ENCODE measurements around the gene NPAT. TPM values are rescaled to one million over a fixed set of nuclear protein-coding genes. Genes with fewer than 3 reads are reported as not detected.

Gene NPAT
- total RNA-seq, 1 experiment from 2014 or later = 11.0 TPM

DNA sequence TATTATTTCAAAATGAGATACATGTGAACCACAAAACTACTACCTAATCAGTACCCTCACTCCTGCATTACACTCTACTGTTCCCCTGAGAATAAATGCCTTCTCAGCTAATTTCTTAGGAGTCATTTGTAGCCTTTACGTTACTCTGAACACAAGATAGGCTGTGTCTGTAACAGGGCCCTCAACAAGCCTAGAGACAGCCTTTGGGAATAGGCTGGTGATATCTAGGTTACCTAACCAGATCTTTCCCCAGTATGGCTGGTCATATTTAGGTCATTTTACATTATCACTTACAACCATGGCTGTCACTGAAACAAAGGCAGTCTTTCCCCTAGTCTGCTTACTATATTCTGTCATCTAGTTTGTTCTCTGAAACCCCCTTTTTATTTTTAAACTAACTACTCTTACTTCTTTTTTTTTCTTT, 14.6 kb upstream of the NPAT start:
- Mint-ChIP-seq H3K27me3 (ENCODE audit: insufficient read depth, unreplicated experiment) (no peaks in the 10 kb centered on the region), H3K27ac (ENCODE audit: low read depth, unreplicated experiment) (peak overlapping the region; percentile 6)

DNA sequence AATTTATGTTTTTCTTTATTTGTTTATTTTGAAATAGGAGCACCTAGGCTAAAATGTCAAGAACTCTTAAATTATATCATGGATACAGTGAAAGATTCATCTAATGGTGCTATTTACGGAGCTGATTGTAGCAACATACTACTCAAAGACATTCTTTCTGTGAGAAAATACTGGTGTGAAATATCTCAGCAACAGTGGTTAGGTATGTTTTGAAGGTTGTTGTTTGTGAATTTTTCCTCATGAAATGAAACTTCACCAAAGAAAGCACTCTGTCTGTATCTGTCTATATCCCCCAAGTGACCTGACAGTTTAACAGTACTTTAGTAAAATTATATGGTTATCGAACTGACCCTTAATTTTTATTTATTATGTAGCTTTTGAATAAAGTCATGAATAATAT, 13.2 kb upstream of the NPAT start:
- no peak overlapping the region for H3K27ac Mint-ChIP-seq (ENCODE audit: low read depth, unreplicated experiment)
- no peak overlapping the region for H3K4me3 Mint-ChIP-seq (ENCODE audit: unreplicated experiment)
- BruUV-seq (replicated peaks) = no TSS peak
- CTCF ChIA-PET = interaction anchor here (0.6 to 1.3 kb wide), 2 partner anchors 12 to 117 kb away, joined by 3 read pairs; no protein-coding TSS in a partner anchor
- peaks cover 7% of the 10 kb centered on the region for H3K4me1 Mint-ChIP-seq (ENCODE audit: insufficient read depth, unreplicated experiment)
- H3K9me3 Mint-ChIP-seq (ENCODE audit: unreplicated experiment) = no peaks in the 10 kb centered on the region
- H3K27me3 Mint-ChIP-seq (ENCODE audit: insufficient read depth, unreplicated experiment) = no peaks in the 10 kb centered on the region
- intact Hi-C loops (cut with micrococcal nuclease) = no loop called here
- no peak for DNase-seq (ENCODE audit: unreplicated experiment)
- H3K36me3 Mint-ChIP-seq (ENCODE audit: insufficient read depth, unreplicated experiment) = peaks cover 64% of the 10 kb centered on the region
- TF ChIP-seq, protein P1, sequence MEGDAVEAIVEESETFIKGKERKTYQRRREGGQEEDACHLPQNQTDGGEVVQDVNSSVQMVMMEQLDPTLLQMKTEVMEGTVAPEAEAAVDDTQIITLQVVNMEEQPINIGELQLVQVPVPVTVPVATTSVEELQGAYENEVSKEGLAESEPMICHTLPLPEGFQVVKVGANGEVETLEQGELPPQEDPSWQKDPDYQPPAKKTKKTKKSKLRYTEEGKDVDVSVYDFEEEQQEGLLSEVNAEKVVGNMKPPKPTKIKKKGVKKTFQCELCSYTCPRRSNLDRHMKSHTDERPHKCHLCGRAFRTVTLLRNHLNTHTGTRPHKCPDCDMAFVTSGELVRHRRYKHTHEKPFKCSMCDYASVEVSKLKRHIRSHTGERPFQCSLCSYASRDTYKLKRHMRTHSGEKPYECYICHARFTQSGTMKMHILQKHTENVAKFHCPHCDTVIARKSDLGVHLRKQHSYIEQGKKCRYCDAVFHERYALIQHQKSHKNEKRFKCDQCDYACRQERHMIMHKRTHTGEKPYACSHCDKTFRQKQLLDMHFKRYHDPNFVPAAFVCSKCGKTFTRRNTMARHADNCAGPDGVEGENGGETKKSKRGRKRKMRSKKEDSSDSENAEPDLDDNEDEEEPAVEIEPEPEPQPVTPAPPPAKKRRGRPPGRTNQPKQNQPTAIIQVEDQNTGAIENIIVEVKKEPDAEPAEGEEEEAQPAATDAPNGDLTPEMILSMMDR (IDR thresholded peaks at IDR 0.05; ENCODE audit: unreplicated experiment) = no peak
- POLR2A ChIA-PET = interaction anchor here (0.6 to 0.8 kb wide), 2 partner anchors 22 to 50 kb away, joined by 3 to 4 read pairs; no protein-coding TSS in a partner anchor

More for the DNA sequence above, 14.6 kb upstream of the NPAT start:
- intact Hi-C loops (cut with micrococcal nuclease) = no loop called here
- ChIA-PET CTCF (interaction anchor here (0.6 to 1.4 kb wide), 2 partner anchors 14 to 420 kb away, joined by 4 to 6 read pairs; no protein-coding TSS in a partner anchor), POLR2A (interaction anchor here (1.1 to 3.2 kb wide), 3 partner anchors 9 to 43 kb away, joined by 3 to 23 read pairs (median 3); partner anchors contain the start of genes ATM and NPAT)
- TF ChIP-seq, protein P1 (IDR thresholded peaks at IDR 0.05; ENCODE audit: unreplicated experiment) = no peak
- DNase-seq (ENCODE audit: unreplicated experiment) = no peak
- Mint-ChIP-seq H3K4me1 (ENCODE audit: insufficient read depth, unreplicated experiment) (peaks cover 7% of the 10 kb centered on the region), H3K4me3 (ENCODE audit: unreplicated experiment) (no peak overlapping the region), H3K9me3 (ENCODE audit: unreplicated experiment) (no peaks in the 10 kb centered on the region), H3K36me3 (ENCODE audit: insufficient read depth, unreplicated experiment) (peaks cover 64% of the 10 kb centered on the region)
- no TSS peak for BruUV-seq (replicated peaks)

- Mint-ChIP-seq H3K9me3 (ENCODE audit: unreplicated experiment) (no peaks in the 10 kb centered on the region), H3K4me1 (ENCODE audit: insufficient read depth, unreplicated experiment) (peaks cover 7% of the 10 kb centered on the region), H3K36me3 (ENCODE audit: insufficient read depth, unreplicated experiment) (peaks cover 68% of the 10 kb centered on the region), H3K27ac (ENCODE audit: low read depth, unreplicated experiment) (no peak overlapping the region), H3K4me3 (ENCODE audit: unreplicated experiment) (no peak overlapping the region), H3K27me3 (ENCODE audit: insufficient read depth, unreplicated experiment) (no peaks in the 10 kb centered on the region)
- POLR2A ChIA-PET = interaction anchor here (0.8 kb wide), 1 partner anchor 22 kb away, joined by 3 read pairs; no protein-coding TSS in a partner anchor
- intact Hi-C loops (cut with micrococcal nuclease) = no loop called here
- no peak for DNase-seq (ENCODE audit: unreplicated experiment)
- no TSS peak for BruUV-seq (replicated peaks)
- CTCF ChIA-PET = interaction anchor here (0.7 to 1.3 kb wide), 2 partner anchors 12 to 363 kb away, joined by 3 to 6 read pairs; no protein-coding TSS in a partner anchor
- TF ChIP-seq, protein P1 (IDR thresholded peaks at IDR 0.05; ENCODE audit: unreplicated experiment) = no peak
Measured at GRCh38 chr11:108235192-108235591, 12.8 kb upstream of the NPAT start.

DNA sequence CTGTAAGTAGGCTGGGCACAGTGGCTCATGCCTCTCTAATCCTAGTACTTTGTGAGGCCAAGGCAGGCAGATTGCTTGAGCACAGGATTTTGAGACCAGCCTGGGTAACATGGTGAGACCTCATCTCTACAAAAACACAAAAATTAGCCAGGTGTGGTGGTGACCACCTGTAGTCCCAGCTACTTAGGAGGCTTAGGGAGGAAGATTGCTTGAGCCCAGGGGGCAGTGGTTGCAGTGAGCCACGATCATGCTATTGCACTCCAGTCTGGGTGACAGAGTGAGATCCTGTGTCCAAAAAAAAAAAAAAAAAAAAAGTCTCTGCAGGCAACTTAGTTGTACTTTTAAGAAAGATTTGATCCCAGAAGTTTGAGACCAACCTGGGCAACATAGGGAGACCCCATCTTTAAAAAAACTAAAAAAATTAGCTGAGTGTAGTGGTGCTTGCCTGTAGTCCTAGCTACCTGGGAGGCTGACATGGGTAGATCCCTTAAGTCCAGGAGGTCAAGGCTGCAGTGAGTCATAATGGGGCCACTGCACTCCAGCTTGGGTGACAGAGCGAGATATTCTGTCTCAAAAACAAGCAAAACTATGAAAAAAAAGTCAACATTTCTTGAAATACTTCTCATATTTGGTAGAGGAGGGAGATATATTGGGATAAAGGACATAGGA, 11.0 kb upstream of the NPAT start:
- ChIA-PET CTCF (interaction anchor here (0.6 to 1.1 kb wide), 4 partner anchors 11 to 115 kb away, joined by 3 read pairs; partner anchors contain the start of genes ATM and NPAT), POLR2A (no interaction called here)
- BruUV-seq (replicated peaks) = no TSS peak
- Mint-ChIP-seq H3K4me1 (ENCODE audit: insufficient read depth, unreplicated experiment) (peaks cover 7% of the 10 kb centered on the region), H3K27ac (ENCODE audit: low read depth, unreplicated experiment) (no peak overlapping the region), H3K4me3 (ENCODE audit: unreplicated experiment) (no peak overlapping the region), H3K36me3 (ENCODE audit: insufficient read depth, unreplicated experiment) (peaks cover 84% of the 10 kb centered on the region), H3K27me3 (ENCODE audit: insufficient read depth, unreplicated experiment) (no peaks in the 10 kb centered on the region), H3K9me3 (ENCODE audit: unreplicated experiment) (no peaks in the 10 kb centered on the region)
- TF ChIP-seq, protein P1 (IDR thresholded peaks at IDR 0.05; ENCODE audit: unreplicated experiment) = no peak
- intact Hi-C loops (cut with micrococcal nuclease) = no loop called here
- DNase-seq (ENCODE audit: unreplicated experiment) = no peak
